COLO668 (cell line): ENCODE measurements around the gene TMA7.
"Not testable (repeated sequence)": the region's sequence is repeated elsewhere in the genome, so short reads cannot be mapped to it uniquely, and the experiment has no call there.

Experiments
- DNase-seq: peaks from one replicate; lab custom pipeline; 2025; ENCODE audit not compliant: unreplicated experiment; lab: John Stamatoyannopoulos, UW

The TMA7 gene

GRCh38 chr3:48466386-48467109 is 26.5 kb downstream of the TMA7 start:
- peak; percentile 26 for DNase-seq

- no peak for DNase-seq
These were observed 27.0 kb downstream of the TMA7 start for GRCh38 chr3:48467110-48467454.

- DNase-seq: no peak
These were observed 27.6 kb downstream of the TMA7 start for GRCh38 chr3:48467473-48468267.

- peak; percentile 41 for DNase-seq
These were observed 28.3 kb downstream of the TMA7 start for GRCh38 chr3:48468329-48468731.

- DNase-seq: no peak
These were observed 29.2 kb downstream of the TMA7 start for GRCh38 chr3:48469046-48469915.

- DNase-seq: no peak
These were observed 30.2 kb downstream of the TMA7 start for GRCh38 chr3:48470286-48470685.

GRCh38 chr3:48472673-48472922 is 32.5 kb downstream of the TMA7 start:
- DNase-seq: no peak

- peak; percentile 84 for DNase-seq
These were observed 33.0 kb downstream of the TMA7 start for GRCh38 chr3:48472923-48473616.

GRCh38 chr3:48473617-48473952 is 33.5 kb downstream of the TMA7 start:
- DNase-seq: no peak

- DNase-seq: not testable (repeated sequence)
These were observed 34.0 kb downstream of the TMA7 start for GRCh38 chr3:48474031-48474430.

- DNase-seq: no peak
These were observed 34.6 kb downstream of the TMA7 start for GRCh38 chr3:48474619-48475018.

GRCh38 chr3:48475188-48475587 is 35.1 kb downstream of the TMA7 start:
- no peak for DNase-seq

GRCh38 chr3:48476426-48477053 is 36.5 kb downstream of the TMA7 start:
- peak; percentile 91 for DNase-seq

- no peak for DNase-seq
These were observed 38.0 kb downstream of the TMA7 start for GRCh38 chr3:48477959-48478520.

GRCh38 chr3:48478626-48479555 is 38.8 kb downstream of the TMA7 start:
- no peak for DNase-seq

- not testable (repeated sequence) for DNase-seq
These were observed 40.8 kb downstream of the TMA7 start for GRCh38 chr3:48480891-48481290.

GRCh38 chr3:48482822-48483221 is 42.8 kb downstream of the TMA7 start:
- not testable (repeated sequence) for DNase-seq

GRCh38 chr3:48486952-48487351 is 46.9 kb downstream of the TMA7 start:
- no peak for DNase-seq

GRCh38 chr3:48492461-48493202 is 52.6 kb downstream of the TMA7 start:
- no peak for DNase-seq
